ENCODE data around the gene PFKFB4. TPM values are rescaled to one million over a fixed set of nuclear protein-coding genes. Genes with fewer than 3 reads are reported as not detected.

The PFKFB4 gene
- total RNA-seq, 1 donor from 2014 or later: 22.4 TPM

DNA sequence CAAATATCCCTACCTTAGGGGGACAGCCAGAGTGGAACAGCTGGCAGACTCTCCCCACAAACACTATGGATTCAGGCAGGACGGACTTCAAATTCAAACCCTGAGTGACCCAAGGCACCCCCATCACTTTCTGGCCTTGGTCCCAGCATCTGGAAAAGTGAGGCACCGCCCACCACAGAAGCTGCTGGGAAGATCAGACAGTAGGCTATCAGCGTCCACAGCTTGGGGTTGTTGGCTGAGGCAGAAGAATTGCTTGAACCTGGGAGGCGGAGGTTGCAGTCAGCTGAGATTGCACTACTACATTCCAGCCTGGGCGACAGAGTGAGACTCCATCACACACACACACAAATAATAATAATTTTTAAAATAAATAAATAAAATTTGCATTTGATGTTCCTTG is 8.5 kb downstream of the PFKFB4 start:
- Histone ChIP-seq H3K36me3 (ENCODE audit: control insufficient read depth, insufficient read depth, low read length) (peaks cover 1% of the 10 kb centered on the region), H3K27me3 (ENCODE audit: control insufficient read depth, insufficient read depth, low read length) (no peaks in the 10 kb centered on the region), H3K4me3 (ENCODE audit: low read depth, low read length) (no peak overlapping the region)
- TF ChIP-seq, protein P1, sequence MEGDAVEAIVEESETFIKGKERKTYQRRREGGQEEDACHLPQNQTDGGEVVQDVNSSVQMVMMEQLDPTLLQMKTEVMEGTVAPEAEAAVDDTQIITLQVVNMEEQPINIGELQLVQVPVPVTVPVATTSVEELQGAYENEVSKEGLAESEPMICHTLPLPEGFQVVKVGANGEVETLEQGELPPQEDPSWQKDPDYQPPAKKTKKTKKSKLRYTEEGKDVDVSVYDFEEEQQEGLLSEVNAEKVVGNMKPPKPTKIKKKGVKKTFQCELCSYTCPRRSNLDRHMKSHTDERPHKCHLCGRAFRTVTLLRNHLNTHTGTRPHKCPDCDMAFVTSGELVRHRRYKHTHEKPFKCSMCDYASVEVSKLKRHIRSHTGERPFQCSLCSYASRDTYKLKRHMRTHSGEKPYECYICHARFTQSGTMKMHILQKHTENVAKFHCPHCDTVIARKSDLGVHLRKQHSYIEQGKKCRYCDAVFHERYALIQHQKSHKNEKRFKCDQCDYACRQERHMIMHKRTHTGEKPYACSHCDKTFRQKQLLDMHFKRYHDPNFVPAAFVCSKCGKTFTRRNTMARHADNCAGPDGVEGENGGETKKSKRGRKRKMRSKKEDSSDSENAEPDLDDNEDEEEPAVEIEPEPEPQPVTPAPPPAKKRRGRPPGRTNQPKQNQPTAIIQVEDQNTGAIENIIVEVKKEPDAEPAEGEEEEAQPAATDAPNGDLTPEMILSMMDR (IDR thresholded peaks at IDR 0.05; ENCODE audit: insufficient read depth, low read length, poor library complexity, severe bottlenecking): no peak
- DNase-seq (ENCODE audit: low read depth): no peak

DNA sequence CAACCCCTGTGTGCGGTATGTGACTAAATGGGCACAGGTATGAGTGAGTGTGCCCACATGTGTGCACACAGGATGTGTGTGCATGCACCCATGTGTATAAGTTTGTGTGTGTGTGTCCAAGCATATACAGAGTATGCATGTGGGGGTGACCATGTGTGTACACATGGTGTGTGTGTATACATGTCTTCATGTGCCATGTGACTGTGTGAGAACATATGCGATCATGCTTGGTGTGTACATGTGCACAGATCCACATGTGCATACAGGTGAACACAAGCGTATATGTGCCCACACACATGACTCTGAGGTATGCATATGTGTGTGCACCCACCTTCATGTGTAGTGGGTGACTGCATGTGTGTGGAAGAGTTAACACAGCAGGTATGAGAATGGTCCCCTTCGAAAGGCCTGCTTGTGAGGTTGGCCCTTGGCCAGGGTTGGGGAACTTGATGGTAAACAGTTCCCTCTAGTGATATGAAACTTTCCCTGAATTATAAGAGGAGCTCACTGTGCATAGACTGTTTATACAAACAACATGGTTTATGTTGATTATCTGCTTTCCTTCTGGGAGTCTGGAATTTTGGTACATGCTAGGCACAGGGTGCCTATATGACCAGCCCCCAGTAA is 10.3 kb downstream of the PFKFB4 start:
- TF ChIP-seq, protein P1 (IDR thresholded peaks at IDR 0.05; ENCODE audit: insufficient read depth, low read length, poor library complexity, severe bottlenecking): no peak
- no peak for DNase-seq (ENCODE audit: low read depth)
- Histone ChIP-seq H3K36me3 (ENCODE audit: control insufficient read depth, insufficient read depth, low read length) (no peaks in the 10 kb centered on the region), H3K27me3 (ENCODE audit: control insufficient read depth, insufficient read depth, low read length) (no peaks in the 10 kb centered on the region), H3K4me3 (ENCODE audit: low read depth, low read length) (no peak overlapping the region)

DNA sequence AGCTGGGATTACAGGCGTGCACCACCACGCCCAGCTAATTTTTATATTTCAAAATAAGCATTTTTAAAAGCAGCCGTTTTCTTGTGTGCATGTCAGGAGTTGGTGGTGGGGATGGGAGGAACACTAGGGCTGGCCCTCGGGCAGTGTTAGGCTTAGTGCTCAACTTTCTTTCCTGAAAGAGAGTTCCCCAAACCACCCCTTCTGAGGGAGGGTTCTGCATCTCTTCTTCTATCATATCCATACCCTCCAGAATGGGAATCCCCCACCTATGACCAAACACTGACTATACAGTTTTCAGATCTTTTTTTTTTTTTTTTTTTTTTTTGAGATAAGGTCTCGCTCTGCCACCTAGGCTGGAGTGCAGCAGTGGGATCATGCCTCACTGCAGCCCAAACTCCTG is 12.5 kb downstream of the PFKFB4 start:
- H3K27me3 ChIP-seq (ENCODE audit: control insufficient read depth, insufficient read depth, low read length): no peaks in the 10 kb centered on the region
- TF ChIP-seq, protein P1 (IDR thresholded peaks at IDR 0.05; ENCODE audit: insufficient read depth, low read length, poor library complexity, severe bottlenecking): no peak
- H3K36me3 ChIP-seq (ENCODE audit: control insufficient read depth, insufficient read depth, low read length): no peaks in the 10 kb centered on the region
- no peak overlapping the region for H3K4me3 ChIP-seq (ENCODE audit: low read depth, low read length)
- no peak for DNase-seq (ENCODE audit: low read depth)

DNA sequence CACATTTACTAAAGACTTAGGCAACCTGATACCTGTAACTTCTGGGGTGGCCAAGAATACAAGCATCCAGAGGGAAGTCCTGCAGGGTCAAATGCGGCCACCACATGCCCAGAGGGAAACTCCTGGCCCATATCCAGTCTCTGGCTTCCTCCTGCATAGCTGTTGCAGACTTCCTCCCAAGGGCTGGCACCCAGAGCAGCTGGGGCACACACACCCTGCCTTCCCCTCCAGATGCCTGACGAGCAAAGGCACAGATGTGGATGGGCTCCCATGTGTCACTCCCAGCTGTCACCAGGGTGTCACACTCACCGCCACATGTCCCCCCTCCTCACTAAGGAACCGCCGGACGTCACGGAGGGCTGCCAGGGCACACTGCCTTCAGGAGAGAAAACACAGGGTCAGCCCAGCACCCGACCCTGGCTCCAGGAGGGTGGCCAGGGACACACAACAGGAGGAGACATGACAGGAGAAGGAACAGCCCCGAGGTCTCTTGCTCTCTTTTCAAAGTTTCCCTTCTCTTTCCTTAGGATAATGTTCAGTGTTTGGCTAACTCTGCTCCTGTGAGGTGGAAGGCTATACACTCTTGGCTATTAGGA is 13.2 kb downstream of the PFKFB4 start:
- TF ChIP-seq, protein P1 (IDR thresholded peaks at IDR 0.05; ENCODE audit: insufficient read depth, low read length, poor library complexity, severe bottlenecking): no peak
- Histone ChIP-seq H3K27me3 (ENCODE audit: control insufficient read depth, insufficient read depth, low read length) (no peaks in the 10 kb centered on the region), H3K36me3 (ENCODE audit: control insufficient read depth, insufficient read depth, low read length) (no peaks in the 10 kb centered on the region), H3K4me3 (ENCODE audit: low read depth, low read length) (no peak overlapping the region)
- no peak for DNase-seq (ENCODE audit: low read depth)

DNA sequence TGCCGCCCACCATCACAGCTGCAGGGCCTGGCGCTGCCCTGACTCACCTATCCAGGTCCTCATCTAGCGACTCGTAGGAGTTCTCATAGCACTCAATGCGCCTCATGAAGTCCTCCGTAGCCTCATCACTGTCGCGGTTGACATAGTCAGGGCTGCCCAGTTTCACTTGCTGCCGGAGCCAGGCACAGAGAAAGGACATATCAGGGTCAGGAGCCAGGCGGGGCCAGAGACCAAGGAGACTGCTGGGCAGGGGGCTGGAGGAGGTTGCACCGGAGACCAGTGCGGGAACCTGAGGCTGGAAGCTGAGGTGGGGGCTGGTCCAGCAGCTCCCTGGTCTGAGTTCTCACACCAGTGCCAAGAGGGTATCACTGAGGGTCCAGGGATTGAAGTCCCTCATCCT is 18.2 kb downstream of the PFKFB4 start:
- Histone ChIP-seq H3K27me3 (ENCODE audit: control insufficient read depth, insufficient read depth, low read length) (no peaks in the 10 kb centered on the region), H3K36me3 (ENCODE audit: control insufficient read depth, insufficient read depth, low read length) (peaks cover 2% of the 10 kb centered on the region), H3K4me3 (ENCODE audit: low read depth, low read length) (no peak overlapping the region)
- DNase-seq (ENCODE audit: low read depth): no peak
- TF ChIP-seq, protein P1 (IDR thresholded peaks at IDR 0.05; ENCODE audit: insufficient read depth, low read length, poor library complexity, severe bottlenecking): no peak

DNA sequence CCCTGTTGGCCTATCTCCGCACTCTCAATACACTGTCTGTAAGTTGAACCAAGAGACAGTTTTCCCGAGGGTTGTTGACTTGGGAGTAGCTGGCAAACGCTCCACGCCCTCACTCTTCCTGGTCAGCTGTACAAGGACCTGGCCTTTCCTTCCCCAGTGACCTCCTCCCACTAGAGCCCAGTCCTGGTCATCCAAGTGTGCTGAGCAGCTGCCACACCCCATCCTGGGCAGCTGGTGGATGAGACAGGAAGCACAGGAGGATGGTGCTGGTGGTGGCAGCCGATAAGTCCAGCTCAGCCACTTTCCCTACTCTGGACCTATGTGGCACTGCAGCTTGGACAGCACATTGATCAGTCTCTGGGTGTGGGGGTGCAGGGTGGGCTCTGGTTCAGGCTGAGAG is 19.8 kb downstream of the PFKFB4 start:
- no peak overlapping the region for H3K4me3 ChIP-seq (ENCODE audit: low read depth, low read length)
- no peaks in the 10 kb centered on the region for H3K27me3 ChIP-seq (ENCODE audit: control insufficient read depth, insufficient read depth, low read length)
- peaks cover 2% of the 10 kb centered on the region for H3K36me3 ChIP-seq (ENCODE audit: control insufficient read depth, insufficient read depth, low read length)
- DNase-seq (ENCODE audit: low read depth): no peak
- TF ChIP-seq, protein P1 (IDR thresholded peaks at IDR 0.05; ENCODE audit: insufficient read depth, low read length, poor library complexity, severe bottlenecking): no peak

Data from kidney epithelial cell (primary cell).